ENCODE measurements around the gene SGCD.

The SGCD gene

GRCh38 chr5:156687514-156687913, 360.6 kb downstream of the SGCD start:
- no peaks in the 10 kb centered on the region for H3K27me3 ChIP-seq (ENCODE audit: low read depth)
- H3K36me3 ChIP-seq (replicated peaks): no peaks in the 10 kb centered on the region
- DNase-seq (ENCODE audit: low spot score in 2 of 2): no peak
- no peak overlapping the region for H3K4me3 ChIP-seq
- peaks cover 26% of the 10 kb centered on the region for H3K4me1 ChIP-seq
- in situ Hi-C loops (cut with MboI; ENCODE audit: low sequenced_read_pairs): no loop called here
- no peaks in the 10 kb centered on the region for H3K9me3 ChIP-seq

- H3K4me1 ChIP-seq: peaks cover 18% of the 10 kb centered on the region
- no peaks in the 10 kb centered on the region for H3K27me3 ChIP-seq (ENCODE audit: low read depth)
- no peak overlapping the region for H3K4me3 ChIP-seq
- no peaks in the 10 kb centered on the region for H3K9me3 ChIP-seq
- in situ Hi-C loops (cut with MboI; ENCODE audit: low sequenced_read_pairs): no loop called here
- no peak for DNase-seq (ENCODE audit: low spot score in 2 of 2)
- H3K36me3 ChIP-seq (replicated peaks): no peaks in the 10 kb centered on the region
These were observed 364.6 kb downstream of the SGCD start for GRCh38 chr5:156691572-156691971.

DNA sequence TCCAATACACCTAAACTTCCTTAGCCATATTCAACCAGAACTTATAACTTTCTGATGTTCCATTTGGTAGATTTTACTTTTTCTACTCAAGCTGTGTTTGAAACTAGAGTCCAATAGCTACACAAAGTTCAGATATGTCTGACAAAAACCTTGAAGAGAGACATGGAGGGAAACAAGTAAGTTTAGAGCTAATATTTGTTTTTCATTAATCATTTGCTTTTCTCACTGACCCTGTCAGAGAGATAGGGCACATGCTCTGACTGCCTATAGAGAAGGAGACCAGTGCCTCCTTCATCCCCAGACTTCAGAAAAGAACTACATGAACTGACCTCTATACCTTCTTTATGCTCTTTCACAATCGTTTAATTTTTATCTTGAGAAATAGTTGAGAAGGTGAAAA, 366.1 kb downstream of the SGCD start:
- Histone ChIP-seq H3K27me3 (ENCODE audit: low read depth) (no peaks in the 10 kb centered on the region), H3K9me3 (no peaks in the 10 kb centered on the region), H3K36me3 (replicated peaks) (no peaks in the 10 kb centered on the region), H3K4me1 (peaks cover 11% of the 10 kb centered on the region), H3K4me3 (no peak overlapping the region)
- in situ Hi-C loops (cut with MboI; ENCODE audit: low sequenced_read_pairs): no loop called here
- no peak for DNase-seq (ENCODE audit: low spot score in 2 of 2)

DNA sequence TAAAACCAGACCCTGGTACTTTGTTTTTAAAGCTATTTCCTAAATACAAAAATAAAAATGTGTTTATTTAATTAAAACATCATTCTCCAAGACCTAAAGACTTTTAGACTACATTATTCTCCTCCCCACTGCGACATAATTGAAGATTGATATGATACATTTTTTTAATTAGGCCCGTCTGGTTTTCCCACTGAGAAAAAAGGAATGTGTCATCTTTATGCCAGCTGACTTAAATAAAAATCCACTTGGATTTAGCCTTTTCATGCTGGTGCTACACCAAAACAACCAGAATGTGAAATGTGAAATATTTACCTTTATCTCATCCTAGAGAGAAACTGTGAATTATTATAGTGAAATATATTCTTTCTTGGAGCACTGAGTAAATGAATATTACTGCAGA, 367.6 kb downstream of the SGCD start:
- no peak for DNase-seq (ENCODE audit: low spot score in 2 of 2)
- Histone ChIP-seq H3K9me3 (no peaks in the 10 kb centered on the region), H3K27me3 (ENCODE audit: low read depth) (no peaks in the 10 kb centered on the region), H3K4me1 (peaks cover 11% of the 10 kb centered on the region), H3K4me3 (no peak overlapping the region), H3K36me3 (replicated peaks) (no peaks in the 10 kb centered on the region)
- in situ Hi-C loops (cut with MboI; ENCODE audit: low sequenced_read_pairs): no loop called here

DNA sequence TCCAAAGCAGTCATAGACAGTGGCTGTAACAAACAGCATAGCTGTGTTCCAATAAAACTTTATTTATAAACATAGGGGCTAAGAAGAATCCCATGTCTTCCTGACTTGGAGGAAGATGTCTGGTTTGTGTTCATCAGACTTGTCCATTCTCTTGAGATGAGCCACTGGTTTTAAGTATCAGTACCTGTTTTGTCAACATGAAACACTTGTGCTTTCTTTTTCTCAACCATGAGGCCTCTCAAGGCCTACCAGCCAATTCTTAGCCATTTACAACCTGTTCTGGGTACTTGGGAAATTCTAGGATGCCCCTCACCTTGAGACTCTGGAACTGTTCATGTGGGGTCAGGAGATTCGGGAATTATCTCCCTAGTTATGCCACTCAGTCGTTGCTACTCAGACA, 368.8 kb downstream of the SGCD start:
- Histone ChIP-seq H3K4me1 (peaks cover 11% of the 10 kb centered on the region), H3K27me3 (ENCODE audit: low read depth) (no peaks in the 10 kb centered on the region), H3K4me3 (no peak overlapping the region), H3K9me3 (no peaks in the 10 kb centered on the region), H3K36me3 (replicated peaks) (no peaks in the 10 kb centered on the region)
- DNase-seq (ENCODE audit: low spot score in 2 of 2): no peak
- in situ Hi-C loops (cut with MboI; ENCODE audit: low sequenced_read_pairs): no loop called here

GRCh38 chr5:156698323-156698722, 371.4 kb downstream of the SGCD start:
- peaks cover 18% of the 10 kb centered on the region for H3K4me1 ChIP-seq
- no peak for DNase-seq (ENCODE audit: low spot score in 2 of 2)
- in situ Hi-C loops (cut with MboI; ENCODE audit: low sequenced_read_pairs): no loop called here

GRCh38 chr5:156699147-156699546, 372.2 kb downstream of the SGCD start:
- Histone ChIP-seq H3K9me3 (no peaks in the 10 kb centered on the region), H3K4me3 (no peak overlapping the region), H3K36me3 (replicated peaks) (no peaks in the 10 kb centered on the region), H3K27me3 (ENCODE audit: low read depth) (no peaks in the 10 kb centered on the region), H3K4me1 (peaks cover 13% of the 10 kb centered on the region)
- in situ Hi-C loops (cut with MboI; ENCODE audit: low sequenced_read_pairs): no loop called here
- no peak for DNase-seq (ENCODE audit: low spot score in 2 of 2)

More at GRCh38 chr5:156698323-156698722, 371.4 kb downstream of the SGCD start:
- Histone ChIP-seq H3K9me3 (no peaks in the 10 kb centered on the region), H3K27me3 (ENCODE audit: low read depth) (no peaks in the 10 kb centered on the region), H3K36me3 (replicated peaks) (no peaks in the 10 kb centered on the region), H3K4me3 (no peak overlapping the region)

DNA sequence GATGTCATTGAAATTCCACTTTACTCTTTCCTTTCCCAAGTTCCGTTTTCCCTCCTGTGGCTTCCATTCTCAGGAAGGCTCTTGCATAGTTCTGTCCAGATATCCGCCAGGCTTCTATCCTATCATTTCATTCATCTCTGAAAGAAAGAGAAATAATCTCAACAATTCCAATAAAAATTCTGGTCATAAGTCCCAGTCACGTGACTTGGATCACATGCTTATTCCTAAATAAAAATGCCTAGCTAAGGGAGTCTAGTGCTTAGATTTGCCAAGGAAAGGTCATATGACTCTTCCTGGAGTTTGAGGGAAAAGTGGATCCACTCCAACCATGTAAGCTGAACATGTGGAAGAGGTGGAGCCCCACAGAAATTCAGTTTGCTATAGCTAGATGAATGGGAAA, 377.2 kb downstream of the SGCD start:
- Histone ChIP-seq H3K27me3 (ENCODE audit: low read depth) (no peaks in the 10 kb centered on the region), H3K36me3 (replicated peaks) (no peaks in the 10 kb centered on the region), H3K4me1 (peaks cover 17% of the 10 kb centered on the region), H3K9me3 (no peaks in the 10 kb centered on the region), H3K4me3 (no peak overlapping the region)
- DNase-seq (ENCODE audit: low spot score in 2 of 2): no peak
- in situ Hi-C loops (cut with MboI; ENCODE audit: low sequenced_read_pairs): no loop called here

- Histone ChIP-seq H3K27me3 (ENCODE audit: low read depth) (no peaks in the 10 kb centered on the region), H3K4me3 (no peak overlapping the region), H3K36me3 (replicated peaks) (no peaks in the 10 kb centered on the region), H3K4me1 (peaks cover 20% of the 10 kb centered on the region), H3K9me3 (no peaks in the 10 kb centered on the region; the same call in 1 of the 2 replicates)
- in situ Hi-C loops (cut with MboI; ENCODE audit: low sequenced_read_pairs): no loop called here
- DNase-seq (ENCODE audit: low spot score in 2 of 2): no peak
These were observed 379.7 kb downstream of the SGCD start for GRCh38 chr5:156706631-156707030.

DNA sequence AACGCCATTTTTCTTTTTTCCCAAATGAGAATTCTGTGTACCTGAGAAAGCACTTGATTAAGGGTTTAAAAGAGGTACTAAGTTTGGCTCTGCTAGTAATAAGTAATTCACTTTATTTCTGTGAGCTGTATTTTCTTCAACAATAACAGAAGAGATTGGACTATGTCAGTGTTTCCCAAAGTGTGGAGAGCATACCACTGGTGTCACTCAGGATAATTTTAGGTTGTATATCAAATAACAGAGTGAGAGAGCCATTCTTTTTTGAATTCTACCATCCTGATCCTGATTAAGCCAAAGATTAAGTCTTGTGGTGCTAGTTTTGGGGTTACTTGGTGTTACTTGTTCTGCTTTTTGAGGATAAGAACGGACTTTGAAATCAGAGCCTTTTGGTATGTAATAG, 380.8 kb downstream of the SGCD start:
- no peaks in the 10 kb centered on the region for H3K27me3 ChIP-seq (ENCODE audit: low read depth)
- no peaks in the 10 kb centered on the region for H3K36me3 ChIP-seq (replicated peaks)
- no peaks in the 10 kb centered on the region; the same call in 1 of the 2 replicates for H3K9me3 ChIP-seq
- DNase-seq (ENCODE audit: low spot score in 2 of 2): no peak
- in situ Hi-C loops (cut with MboI; ENCODE audit: low sequenced_read_pairs): no loop called here
- peaks cover 20% of the 10 kb centered on the region for H3K4me1 ChIP-seq
- no peak overlapping the region for H3K4me3 ChIP-seq

GRCh38 chr5:156715287-156715686, 388.3 kb downstream of the SGCD start:
- Histone ChIP-seq H3K27me3 (ENCODE audit: low read depth) (no peaks in the 10 kb centered on the region), H3K4me3 (no peak overlapping the region), H3K36me3 (replicated peaks) (no peaks in the 10 kb centered on the region), H3K9me3 (no peaks in the 10 kb centered on the region; the same call in 1 of the 2 replicates), H3K4me1 (peaks cover 19% of the 10 kb centered on the region)
- DNase-seq (ENCODE audit: low spot score in 2 of 2): no peak
- in situ Hi-C loops (cut with MboI; ENCODE audit: low sequenced_read_pairs): no loop called here

DNA sequence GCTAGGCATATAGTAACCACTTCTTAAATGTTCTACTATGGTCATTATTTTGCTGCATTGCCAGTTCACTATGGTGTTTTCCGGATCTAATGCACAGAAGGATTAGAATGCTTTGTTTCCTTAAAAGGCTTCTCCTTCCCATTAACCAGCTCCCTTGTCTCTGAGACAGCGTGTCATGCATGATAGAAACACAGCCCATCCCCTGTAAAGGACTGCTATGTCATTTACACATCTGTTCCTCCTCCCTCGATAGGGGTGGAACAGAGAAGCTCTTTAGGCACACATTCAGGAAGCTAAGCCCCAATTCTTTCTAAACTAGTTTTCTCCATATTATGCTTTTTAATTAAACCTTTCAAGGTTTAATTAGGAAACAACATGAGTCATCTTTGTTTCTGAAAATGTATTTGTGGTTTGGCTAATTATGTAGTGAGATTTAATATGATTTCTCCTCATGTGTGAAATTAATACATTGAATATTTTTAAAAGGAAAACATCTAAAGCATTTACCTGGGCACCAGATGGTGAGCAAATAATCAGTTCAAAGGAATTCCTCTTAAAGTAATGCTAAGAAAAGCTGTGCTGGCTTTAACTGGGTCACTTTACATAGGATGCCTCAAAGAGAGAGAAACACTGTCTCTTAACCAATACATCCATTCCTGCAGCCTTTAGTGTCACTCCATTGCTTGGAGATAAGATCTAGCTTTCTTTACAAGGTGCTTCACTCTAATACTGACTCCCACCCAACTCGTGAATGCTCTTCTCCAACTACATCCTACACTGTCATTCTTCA, 389.8 kb downstream of the SGCD start:
- H3K27me3 ChIP-seq (ENCODE audit: low read depth): no peaks in the 10 kb centered on the region
- H3K4me1 ChIP-seq: peaks cover 19% of the 10 kb centered on the region
- H3K9me3 ChIP-seq: no peaks in the 10 kb centered on the region
- in situ Hi-C loops (cut with MboI; ENCODE audit: low sequenced_read_pairs): no loop called here
- no peak for DNase-seq (ENCODE audit: low spot score in 2 of 2)
- no peaks in the 10 kb centered on the region for H3K36me3 ChIP-seq (replicated peaks)
- no peak overlapping the region for H3K4me3 ChIP-seq

- no peaks in the 10 kb centered on the region for H3K9me3 ChIP-seq
- no peak for DNase-seq (ENCODE audit: low spot score in 2 of 2)
- no peak overlapping the region for H3K4me3 ChIP-seq
- in situ Hi-C loops (cut with MboI; ENCODE audit: low sequenced_read_pairs): no loop called here
- H3K4me1 ChIP-seq: peaks cover 14% of the 10 kb centered on the region
- H3K36me3 ChIP-seq (replicated peaks): no peaks in the 10 kb centered on the region
- H3K27me3 ChIP-seq (ENCODE audit: low read depth): no peaks in the 10 kb centered on the region
These were observed 392.0 kb downstream of the SGCD start for GRCh38 chr5:156718985-156719384.

- H3K36me3 ChIP-seq (replicated peaks): no peaks in the 10 kb centered on the region
- H3K4me3 ChIP-seq: no peak overlapping the region
- peaks cover 5% of the 10 kb centered on the region; the same call in 1 of the 2 replicates for H3K4me1 ChIP-seq
- no peaks in the 10 kb centered on the region for H3K27me3 ChIP-seq (ENCODE audit: low read depth)
- no peak for DNase-seq (ENCODE audit: low spot score in 2 of 2)
- no peaks in the 10 kb centered on the region for H3K9me3 ChIP-seq
- in situ Hi-C loops (cut with MboI; ENCODE audit: low sequenced_read_pairs): no loop called here
These were observed 395.4 kb downstream of the SGCD start for GRCh38 chr5:156722358-156722757.

DNA sequence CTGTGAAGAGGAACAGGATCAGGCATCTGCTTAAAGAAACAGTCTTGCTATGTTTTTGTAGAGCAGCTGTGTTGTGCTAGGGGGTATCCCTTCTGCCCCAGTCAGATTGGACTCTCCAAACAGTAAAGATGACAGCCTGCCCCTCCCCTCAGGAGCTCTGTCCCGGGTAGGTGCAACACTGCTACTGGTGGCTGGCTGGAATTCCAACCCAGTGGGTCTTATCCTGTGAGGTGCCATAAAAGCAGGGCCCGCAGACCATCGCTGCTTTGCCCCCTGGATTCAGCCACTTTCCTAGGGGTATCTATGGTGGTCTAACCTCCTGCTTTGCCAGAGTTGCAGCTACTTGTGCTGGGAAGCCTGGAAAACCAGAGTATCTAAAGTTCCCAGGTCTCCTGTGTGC, 408.5 kb downstream of the SGCD start:
- no peaks in the 10 kb centered on the region for H3K4me1 ChIP-seq

More for the DNA sequence above, 408.5 kb downstream of the SGCD start:
- no peaks in the 10 kb centered on the region for H3K36me3 ChIP-seq (replicated peaks)
- H3K4me3 ChIP-seq: no peak overlapping the region
- in situ Hi-C loops (cut with MboI; ENCODE audit: low sequenced_read_pairs): no loop called here
- H3K27me3 ChIP-seq (ENCODE audit: low read depth): no peaks in the 10 kb centered on the region
- no peak for DNase-seq (ENCODE audit: low spot score in 2 of 2)
- no peaks in the 10 kb centered on the region for H3K9me3 ChIP-seq
